GM18502 (cell line): ENCODE measurements around the gene SMPD4.
"Not testable (repeated sequence)": the region's sequence is repeated elsewhere in the genome, so short reads cannot be mapped to it uniquely, and the experiment has no call there.

Source experiments
- ATAC-seq: cut with Tn5 transposase; IDR thresholded peaks from one replicate; pipeline ENCODE4 v1.9.1; 2021; ENCODE audit warnings: mild to moderate bottlenecking; ENCODE audit not compliant: unreplicated experiment, poor library complexity

Gene SMPD4

GRCh38 chr2:130142396-130143265 lies 38.8 kb downstream of the SMPD4 start:
- ATAC-seq, result not testable (repeated sequence)

GRCh38 chr2:130141645-130142370 lies 39.6 kb downstream of the SMPD4 start:
- not testable (repeated sequence) for ATAC-seq

DNA sequence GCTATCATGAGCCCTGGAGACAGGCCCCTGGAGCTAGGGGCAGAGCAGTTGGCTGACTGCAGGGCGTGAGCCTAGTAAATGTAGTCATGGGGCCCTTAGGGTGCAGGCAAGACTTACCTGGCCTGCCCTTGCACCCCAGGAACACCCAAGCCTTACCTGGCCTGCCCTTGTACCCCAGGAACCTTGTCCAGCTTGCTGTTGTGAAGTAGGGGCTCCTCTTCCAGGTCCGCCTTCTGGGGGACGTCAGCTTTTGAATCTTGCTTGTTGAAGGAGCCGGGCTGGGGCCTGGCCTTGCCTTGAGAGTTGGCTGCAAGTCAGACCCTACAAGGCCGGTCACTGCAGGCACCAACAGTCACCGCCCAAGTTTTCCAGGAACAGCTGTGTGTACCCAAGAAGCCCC lies 40.4 kb downstream of the SMPD4 start:
- ATAC-seq, result not testable (repeated sequence)

GRCh38 chr2:130140516-130140915 lies 40.9 kb downstream of the SMPD4 start:
- not testable (repeated sequence) for ATAC-seq

GRCh38 chr2:130139331-130140280 lies 41.8 kb downstream of the SMPD4 start:
- ATAC-seq, result not testable (repeated sequence)

DNA sequence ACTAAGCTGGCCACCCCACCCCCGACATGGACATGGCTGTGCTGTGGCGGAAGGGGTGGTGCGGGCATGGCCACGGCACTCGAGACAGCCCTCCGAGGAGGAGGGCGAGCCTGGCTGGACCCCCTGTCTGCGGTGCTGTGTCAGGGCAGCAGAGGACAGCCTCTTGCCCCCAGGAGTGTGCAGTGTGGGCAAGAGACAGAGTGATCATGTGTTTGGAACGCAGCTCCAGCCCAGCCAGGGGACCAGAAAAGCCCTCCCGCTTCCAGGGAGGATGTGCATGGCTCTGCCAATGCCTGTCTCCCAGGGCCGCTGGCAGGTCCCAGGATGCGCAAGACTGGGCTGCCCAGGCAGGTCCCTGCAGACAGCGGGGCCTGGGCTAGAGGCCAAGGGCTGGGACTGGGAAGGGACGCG lies 42.6 kb downstream of the SMPD4 start:
- not testable (repeated sequence) for ATAC-seq

DNA sequence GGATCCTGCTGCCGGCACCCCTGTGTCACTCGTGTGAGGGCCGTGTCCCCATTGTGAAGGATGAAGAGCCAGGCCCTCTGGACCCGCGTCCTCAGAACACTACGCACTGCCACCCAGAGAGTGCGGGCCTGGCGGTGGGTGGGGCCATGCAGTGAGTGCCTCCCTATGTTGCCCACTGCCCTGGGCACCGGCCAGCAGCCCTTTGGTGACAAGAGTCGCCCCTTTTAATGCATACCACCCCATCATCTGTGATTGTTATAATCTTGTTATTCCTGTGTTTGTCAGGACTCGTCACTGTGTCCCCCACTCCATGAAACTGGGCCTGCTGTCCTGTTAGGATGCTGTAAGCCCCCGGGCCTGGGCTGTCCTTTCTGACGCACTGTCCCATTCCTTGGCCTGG lies 43.1 kb downstream of the SMPD4 start:
- ATAC-seq, result not testable (repeated sequence)

- ATAC-seq, result not testable (repeated sequence)
Observed at GRCh38 chr2:130137118-130137517, 44.3 kb downstream of the SMPD4 start.

GRCh38 chr2:130136546-130136945 lies 44.9 kb downstream of the SMPD4 start:
- ATAC-seq, result not testable (repeated sequence)

DNA sequence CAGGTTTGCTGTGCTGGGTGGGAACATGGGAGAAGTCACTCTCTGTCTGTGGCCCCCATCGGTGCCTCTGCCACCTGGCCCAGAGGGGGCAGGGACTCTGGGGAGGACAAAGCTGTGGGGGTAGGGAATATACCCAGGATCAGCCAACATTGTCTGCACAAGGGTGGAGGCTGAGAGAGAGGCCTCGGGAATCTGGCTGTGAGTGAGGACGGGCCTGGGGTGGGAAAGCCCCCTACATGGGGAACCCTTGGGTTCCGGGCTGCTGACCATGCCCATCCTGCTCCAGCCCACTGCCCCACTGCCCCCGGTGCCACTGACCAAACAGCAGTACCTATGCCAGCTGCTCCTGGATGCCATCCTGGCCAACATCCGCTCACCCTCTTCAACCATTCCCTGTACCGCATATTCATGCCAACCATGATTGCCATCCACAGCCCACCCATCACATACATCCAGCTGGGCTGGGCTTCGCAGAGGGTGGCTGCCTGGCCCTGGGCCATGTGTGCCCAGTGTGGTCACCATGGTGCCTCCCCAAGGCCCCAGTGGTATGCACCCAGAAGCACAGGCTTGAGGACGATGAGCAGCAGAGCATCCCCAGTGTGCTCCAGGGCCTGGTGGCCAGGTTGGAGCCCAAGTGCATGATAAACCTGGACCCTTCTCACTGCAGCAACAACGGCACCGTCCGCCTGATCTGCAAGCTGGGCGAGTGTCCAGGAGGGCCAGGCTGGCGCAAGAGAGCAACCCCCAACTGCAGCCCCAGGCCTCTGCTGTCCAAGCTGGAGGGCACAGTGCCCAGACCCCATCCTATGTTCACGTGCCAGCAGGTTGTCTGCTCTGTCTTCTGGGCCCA lies 45.5 kb downstream of the SMPD4 start:
- ATAC-seq, result no peak

GRCh38 chr2:130129120-130129829 lies 52.1 kb downstream of the SMPD4 start, which contains the start of gene POTEF:
Gene POTEF (minus strand): TSS chr2:130129222. CDS start chr2:130120515, 8,707 bp downstream.
- ATAC-seq, result not testable (repeated sequence)

DNA sequence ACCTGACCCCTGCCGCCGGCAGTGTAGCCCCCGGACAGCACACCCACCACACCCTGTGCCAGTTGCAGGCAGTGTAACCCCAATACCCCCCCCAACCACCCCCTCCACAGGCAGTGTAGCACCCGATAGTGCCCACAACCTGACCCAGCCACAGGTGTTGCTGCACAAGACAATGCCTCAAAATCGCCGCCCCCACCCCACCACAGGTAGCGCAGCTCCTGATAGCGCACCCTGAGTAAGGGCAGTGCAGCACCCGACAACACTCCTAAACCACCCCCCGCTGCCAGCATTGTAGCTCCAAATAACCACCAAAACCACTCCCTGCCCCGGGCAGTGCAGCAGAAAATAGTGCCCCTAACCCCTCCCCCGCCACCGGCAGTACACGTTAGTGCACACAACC lies 52.9 kb downstream of the SMPD4 start:
- ATAC-seq, result not testable (repeated sequence)

- ATAC-seq, result not testable (repeated sequence)
Observed at GRCh38 chr2:130127726-130128125, 53.7 kb downstream of the SMPD4 start.

DNA sequence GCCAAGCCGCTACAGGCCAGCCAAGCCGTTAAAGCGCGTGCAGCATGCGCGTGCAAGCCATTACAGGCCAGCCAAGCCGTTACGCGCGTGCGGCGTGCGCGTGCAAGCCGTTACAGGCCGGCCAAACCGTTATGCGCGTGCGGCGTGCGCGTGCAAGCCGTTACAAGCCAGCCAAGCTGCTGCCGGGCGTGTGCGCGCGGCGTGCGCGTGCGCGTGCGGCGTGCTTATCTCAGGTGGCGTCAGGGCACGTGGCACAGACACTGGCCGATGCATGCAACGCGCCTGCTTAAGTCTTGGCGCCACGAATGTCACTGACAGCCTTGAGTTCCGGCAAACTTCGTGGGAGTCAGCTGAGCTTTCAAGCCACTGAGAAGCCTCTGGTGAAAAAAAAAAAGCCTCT lies 60.5 kb downstream of the SMPD4 start:
- not testable (repeated sequence) for ATAC-seq

GRCh38 chr2:130102597-130103363 lies 78.6 kb downstream of the SMPD4 start:
- ATAC-seq, result not testable (repeated sequence)
